Neural cell (in vitro differentiated cells): Measurements from ENCODE around the gene HOXA7. TPM values are rescaled to one million over a fixed set of nuclear protein-coding genes. Genes with fewer than 3 reads are reported as not detected.

Experiments used
- H2AFZ ChIP-seq: fragments of 200-600, 300-800 bp; sonication (generic), shearing (Covaris generic); 2 replicates; pipeline ENCODE4 v1.6.0; 2014; ENCODE audit warnings: low read depth, mild to moderate bottlenecking, antibody characterized with exemption, low read length, moderate library complexity
- H3F3A ChIP-seq: fragments of 200-600 bp; shearing (Covaris generic); 2 replicates; pipeline ENCODE4 v1.6.1; 2016; ENCODE audit warnings: mild to moderate bottlenecking, moderate library complexity, mixed read lengths, antibody characterized with exemption, low read length; ENCODE audit not compliant: insufficient read depth, poor library complexity, severe bottlenecking
- H3K27ac ChIP-seq: fragments of 200-600, 300-800 bp; sonication (generic), shearing (Covaris generic); 2 replicates; pipeline ENCODE4 v1.5.1; 2014; ENCODE audit warnings: mild to moderate bottlenecking, low read length, moderate library complexity
- H3K27me3 ChIP-seq: fragments of 300-800, 200-600 bp; sonication (generic), shearing (Covaris generic); 2 replicates; pipeline ENCODE4 v1.6.0; 2014; ENCODE audit warnings: mild to moderate bottlenecking, low read depth, low read length, moderate library complexity; ENCODE audit not compliant: insufficient read depth
- H3K36me3 ChIP-seq: fragments of 300-800, 200-600 bp; sonication (generic), shearing (Covaris generic); 2 replicates; pipeline ENCODE4 v1.5.1; 2014; ENCODE audit warnings: mild to moderate bottlenecking, antibody characterized with exemption, low read length, moderate library complexity; ENCODE audit not compliant: insufficient read depth
- H3K4me2 ChIP-seq: fragments of 300-800, 200-600 bp; sonication (generic), shearing (Covaris generic); 2 replicates; pipeline ENCODE4 v1.6.0; 2014; ENCODE audit warnings: mild to moderate bottlenecking, low read length
- H3K4me3 ChIP-seq: fragments of 300-800, 200-600 bp; sonication (generic), shearing (Covaris generic); 2 replicates; pipeline ENCODE4 v1.5.1; 2014; ENCODE audit warnings: mild to moderate bottlenecking, low read length, moderate library complexity
- H3K79me2 ChIP-seq: fragments of 200-600 bp; shearing (Covaris generic); replicated peaks from 2 replicates; pipeline ENCODE4 v1.6.0; 2014; ENCODE audit warnings: mild to moderate bottlenecking, low read length, moderate library complexity; ENCODE audit not compliant: insufficient read depth
- H3K9ac ChIP-seq: fragments of 300-800, 200-600 bp; sonication (generic), shearing (Covaris generic); 2 replicates; pipeline ENCODE4 v1.6.1; 2016; ENCODE audit warnings: mild to moderate bottlenecking, low read length, mixed read lengths
- H3K9me2 ChIP-seq: fragments of 200-600 bp; shearing (Covaris generic); 2 replicates; pipeline ENCODE4 v1.6.1; 2016; ENCODE audit warnings: mild to moderate bottlenecking, low read length, mixed read lengths; ENCODE audit not compliant: insufficient read depth
- H3K9me3 ChIP-seq: fragments of 200-600, 300-800 bp; sonication (generic), shearing (Covaris generic); 2 replicates; pipeline ENCODE4 v1.6.1; 2016; ENCODE audit warnings: mild to moderate bottlenecking, mixed run types, low read length, moderate library complexity, mixed read lengths
- H4K20me1 ChIP-seq: fragments of 200-600 bp; shearing (Covaris generic); 2 replicates; pipeline ENCODE4 v1.6.1; 2016; ENCODE audit warnings: mild to moderate bottlenecking, mixed run types; ENCODE audit not compliant: insufficient read depth
- CTCF ChIP-seq: fragments of 450-650 bp; IDR thresholded peaks from 2 replicates; pipeline ENCODE4 v1.5.1; 2014; ENCODE audit warnings: antibody characterized with exemption, mild to moderate bottlenecking, moderate library complexity; ENCODE audit not compliant: poor library complexity, severe bottlenecking
- EP300 ChIP-seq: fragments of 450-650 bp; conservative IDR thresholded peaks from 2 replicates; pipeline ENCODE4 v1.6.1; 2014; ENCODE audit warnings: antibody characterized with exemption, mild to moderate bottlenecking, moderate library complexity; ENCODE audit not compliant: poor library complexity, severe bottlenecking
- EZH2 ChIP-seq: fragments of 200-600, 300-800 bp; shearing (Covaris generic), sonication (generic); IDR thresholded peaks from 2 replicates; pipeline ENCODE4 v1.6.1; 2014; ENCODE audit warnings: antibody characterized with exemption, low read length, borderline replicate concordance, mild to moderate bottlenecking; ENCODE audit not compliant: insufficient read depth, poor library complexity, severe bottlenecking
- MXI1 ChIP-seq: fragments of 450-650 bp; conservative IDR thresholded peaks from 2 replicates; pipeline ENCODE4 v1.6.1; 2014; ENCODE audit warnings: antibody characterized with exemption, mild to moderate bottlenecking; ENCODE audit not compliant: poor library complexity, severe bottlenecking
- POLR2AphosphoS5 ChIP-seq: IDR thresholded peaks from 2 replicates; pipeline ENCODE4 v1.6.1; 2012
- RAD21 ChIP-seq: fragments of 450-650 bp; conservative IDR thresholded peaks from 2 replicates; pipeline ENCODE4 v1.6.1; 2014; ENCODE audit warnings: antibody characterized with exemption, mild to moderate bottlenecking, moderate library complexity
- SMC3 ChIP-seq: fragments of 450-650 bp; conservative IDR thresholded peaks from 2 replicates; pipeline ENCODE4 v1.6.1; 2014; ENCODE audit warnings: antibody characterized with exemption, mild to moderate bottlenecking, moderate library complexity; ENCODE audit not compliant: poor library complexity
- TAF1 ChIP-seq: IDR thresholded peaks from 2 replicates; pipeline ENCODE4 v1.6.1; 2012; ENCODE audit warnings: low read depth
- polyA plus RNA-seq: library from polyadenylated mRNA; depleted of rRNA; stranded (reverse); fragments of >200 nt; gene quantifications from 2 replicates; pipeline ENCODE4 v1.2.3, GENCODE V29; 2014
- TF ChIP-seq, protein P1 (sequence below): IDR thresholded peaks from 2 replicates; pipeline ENCODE4 v1.6.1; 2012; ENCODE audit warnings: borderline replicate concordance

Gene HOXA7
- polyA plus RNA-seq, 1 donor from 2014 or later, result not detected

GRCh38 chr7:27111751-27112277 is 44.7 kb downstream of the HOXA7 start:
- H3K27ac ChIP-seq, result no peak overlapping the region
- H2AFZ ChIP-seq, result no peak overlapping the region
- TF ChIP-seq TAF1, result no peak
- no peak for TF ChIP-seq MXI1
- TF ChIP-seq RAD21, result no peak
- no peak for TF ChIP-seq POLR2AphosphoS5
- TF ChIP-seq CTCF, result no peak
- TF ChIP-seq, protein P1, sequence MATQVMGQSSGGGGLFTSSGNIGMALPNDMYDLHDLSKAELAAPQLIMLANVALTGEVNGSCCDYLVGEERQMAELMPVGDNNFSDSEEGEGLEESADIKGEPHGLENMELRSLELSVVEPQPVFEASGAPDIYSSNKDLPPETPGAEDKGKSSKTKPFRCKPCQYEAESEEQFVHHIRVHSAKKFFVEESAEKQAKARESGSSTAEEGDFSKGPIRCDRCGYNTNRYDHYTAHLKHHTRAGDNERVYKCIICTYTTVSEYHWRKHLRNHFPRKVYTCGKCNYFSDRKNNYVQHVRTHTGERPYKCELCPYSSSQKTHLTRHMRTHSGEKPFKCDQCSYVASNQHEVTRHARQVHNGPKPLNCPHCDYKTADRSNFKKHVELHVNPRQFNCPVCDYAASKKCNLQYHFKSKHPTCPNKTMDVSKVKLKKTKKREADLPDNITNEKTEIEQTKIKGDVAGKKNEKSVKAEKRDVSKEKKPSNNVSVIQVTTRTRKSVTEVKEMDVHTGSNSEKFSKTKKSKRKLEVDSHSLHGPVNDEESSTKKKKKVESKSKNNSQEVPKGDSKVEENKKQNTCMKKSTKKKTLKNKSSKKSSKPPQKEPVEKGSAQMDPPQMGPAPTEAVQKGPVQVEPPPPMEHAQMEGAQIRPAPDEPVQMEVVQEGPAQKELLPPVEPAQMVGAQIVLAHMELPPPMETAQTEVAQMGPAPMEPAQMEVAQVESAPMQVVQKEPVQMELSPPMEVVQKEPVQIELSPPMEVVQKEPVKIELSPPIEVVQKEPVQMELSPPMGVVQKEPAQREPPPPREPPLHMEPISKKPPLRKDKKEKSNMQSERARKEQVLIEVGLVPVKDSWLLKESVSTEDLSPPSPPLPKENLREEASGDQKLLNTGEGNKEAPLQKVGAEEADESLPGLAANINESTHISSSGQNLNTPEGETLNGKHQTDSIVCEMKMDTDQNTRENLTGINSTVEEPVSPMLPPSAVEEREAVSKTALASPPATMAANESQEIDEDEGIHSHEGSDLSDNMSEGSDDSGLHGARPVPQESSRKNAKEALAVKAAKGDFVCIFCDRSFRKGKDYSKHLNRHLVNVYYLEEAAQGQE, result no peak
- TF ChIP-seq SMC3, result no peak
- TF ChIP-seq EZH2, result no peak
- TF ChIP-seq EP300, result no peak
- no peaks in the 10 kb centered on the region for H3K36me3 ChIP-seq
- H3K79me2 ChIP-seq, result no peaks in the 10 kb centered on the region
- peaks cover 96% of the 10 kb centered on the region for H3K27me3 ChIP-seq
- H3K9me2 ChIP-seq, result no peaks in the 10 kb centered on the region
- no peaks in the 10 kb centered on the region for H4K20me1 ChIP-seq
- no peak overlapping the region for H3K9ac ChIP-seq
- H3K9me3 ChIP-seq, result no peaks in the 10 kb centered on the region
- no peak overlapping the region for H3K4me2 ChIP-seq
- no peak overlapping the region for H3K4me3 ChIP-seq
- no peaks in the 10 kb centered on the region for H3F3A ChIP-seq

GRCh38 chr7:27111042-27111750 is 45.3 kb downstream of the HOXA7 start:
- Histone ChIP-seq H4K20me1 (no peaks in the 10 kb centered on the region), H3K79me2 (no peaks in the 10 kb centered on the region), H3F3A (no peaks in the 10 kb centered on the region), H3K9me3 (no peaks in the 10 kb centered on the region), H3K27me3 (peaks cover 96% of the 10 kb centered on the region), H3K9ac (no peak overlapping the region), H3K4me2 (no peak overlapping the region), H3K4me3 (no peak overlapping the region), H3K9me2 (no peaks in the 10 kb centered on the region), H3K27ac (no peak overlapping the region), H3K36me3 (no peaks in the 10 kb centered on the region), H2AFZ (no peak overlapping the region)
- no peak for TF ChIP-seq EP300
- TF ChIP-seq, protein P1, result no peak
- TF ChIP-seq POLR2AphosphoS5, result no peak
- TF ChIP-seq SMC3, result no peak
- TF ChIP-seq EZH2, result no peak
- no peak for TF ChIP-seq CTCF
- TF ChIP-seq RAD21, result no peak
- TF ChIP-seq TAF1, result no peak
- no peak for TF ChIP-seq MXI1
